GM19328 (cell line): Measurements from ENCODE around the gene ARHGAP29.

Source experiments
- ATAC-seq: cut with Tn5 transposase; IDR thresholded peaks from one replicate; pipeline ENCODE4 v1.9.1; 2021; ENCODE audit warnings: mild to moderate bottlenecking, moderate library complexity; ENCODE audit not compliant: unreplicated experiment

Gene ARHGAP29, protein sequence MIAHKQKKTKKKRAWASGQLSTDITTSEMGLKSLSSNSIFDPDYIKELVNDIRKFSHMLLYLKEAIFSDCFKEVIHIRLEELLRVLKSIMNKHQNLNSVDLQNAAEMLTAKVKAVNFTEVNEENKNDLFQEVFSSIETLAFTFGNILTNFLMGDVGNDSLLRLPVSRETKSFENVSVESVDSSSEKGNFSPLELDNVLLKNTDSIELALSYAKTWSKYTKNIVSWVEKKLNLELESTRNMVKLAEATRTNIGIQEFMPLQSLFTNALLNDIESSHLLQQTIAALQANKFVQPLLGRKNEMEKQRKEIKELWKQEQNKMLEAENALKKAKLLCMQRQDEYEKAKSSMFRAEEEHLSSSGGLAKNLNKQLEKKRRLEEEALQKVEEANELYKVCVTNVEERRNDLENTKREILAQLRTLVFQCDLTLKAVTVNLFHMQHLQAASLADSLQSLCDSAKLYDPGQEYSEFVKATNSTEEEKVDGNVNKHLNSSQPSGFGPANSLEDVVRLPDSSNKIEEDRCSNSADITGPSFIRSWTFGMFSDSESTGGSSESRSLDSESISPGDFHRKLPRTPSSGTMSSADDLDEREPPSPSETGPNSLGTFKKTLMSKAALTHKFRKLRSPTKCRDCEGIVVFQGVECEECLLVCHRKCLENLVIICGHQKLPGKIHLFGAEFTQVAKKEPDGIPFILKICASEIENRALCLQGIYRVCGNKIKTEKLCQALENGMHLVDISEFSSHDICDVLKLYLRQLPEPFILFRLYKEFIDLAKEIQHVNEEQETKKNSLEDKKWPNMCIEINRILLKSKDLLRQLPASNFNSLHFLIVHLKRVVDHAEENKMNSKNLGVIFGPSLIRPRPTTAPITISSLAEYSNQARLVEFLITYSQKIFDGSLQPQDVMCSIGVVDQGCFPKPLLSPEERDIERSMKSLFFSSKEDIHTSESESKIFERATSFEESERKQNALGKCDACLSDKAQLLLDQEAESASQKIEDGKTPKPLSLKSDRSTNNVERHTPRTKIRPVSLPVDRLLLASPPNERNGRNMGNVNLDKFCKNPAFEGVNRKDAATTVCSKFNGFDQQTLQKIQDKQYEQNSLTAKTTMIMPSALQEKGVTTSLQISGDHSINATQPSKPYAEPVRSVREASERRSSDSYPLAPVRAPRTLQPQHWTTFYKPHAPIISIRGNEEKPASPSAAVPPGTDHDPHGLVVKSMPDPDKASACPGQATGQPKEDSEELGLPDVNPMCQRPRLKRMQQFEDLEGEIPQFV

DNA sequence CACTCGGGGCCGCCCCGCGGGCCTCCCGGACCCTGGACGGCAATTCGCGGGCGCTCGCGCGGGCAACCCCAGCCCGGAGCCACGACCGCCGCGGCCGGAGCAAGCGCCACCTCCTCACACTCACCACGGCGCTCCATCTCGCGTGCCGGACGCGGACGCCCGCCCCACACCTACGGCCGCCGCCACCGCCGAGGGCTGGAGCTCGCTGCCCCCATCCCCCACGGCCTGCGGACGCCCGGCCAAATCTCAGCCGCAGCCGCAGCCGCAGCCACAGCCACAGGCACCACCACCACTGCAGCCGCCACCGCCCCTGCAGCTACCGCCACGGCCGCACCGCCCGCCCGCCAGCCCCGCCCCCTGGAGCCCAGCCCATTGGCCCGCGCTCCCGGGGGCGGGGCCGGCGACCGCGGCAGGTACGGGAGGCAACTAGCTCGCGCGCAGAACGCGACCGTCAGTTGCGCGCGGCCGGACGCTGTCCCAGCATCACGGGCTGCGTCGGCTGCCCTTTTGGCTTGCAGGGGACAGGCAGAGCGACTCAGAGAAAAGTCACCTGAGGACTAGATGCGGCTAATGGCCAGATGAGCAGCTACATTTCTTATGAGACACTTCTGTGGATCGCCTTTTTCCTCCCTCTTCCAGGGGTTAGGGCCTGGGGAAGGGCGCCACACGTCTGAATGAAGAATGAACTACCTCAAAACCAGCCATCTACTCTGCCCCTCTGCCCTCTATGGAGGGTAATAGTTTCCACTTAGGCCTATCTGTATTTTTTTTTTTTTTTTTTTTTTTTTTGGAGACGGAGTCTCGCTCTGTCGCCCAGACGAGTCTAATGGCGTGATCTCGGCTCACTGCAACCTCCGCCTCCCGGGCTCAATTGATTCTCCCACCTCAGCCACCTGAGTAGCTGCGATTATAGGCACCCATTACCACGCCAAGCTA, at the start of gene ARHGAP29:
Gene ARHGAP29, minus strand, starts transcription at position 294 of the 936 bp plus-strand sequence. CDS start 5,973 bp downstream, outside the sequence.
- peak; percentile 65 for ATAC-seq

- no peak for ATAC-seq
Observed at GRCh38 chr1:94286864-94287437, 49.6 kb upstream of the ARHGAP29 start.

- no peak for ATAC-seq
Observed at GRCh38 chr1:94285031-94285654, 47.8 kb upstream of the ARHGAP29 start.

DNA sequence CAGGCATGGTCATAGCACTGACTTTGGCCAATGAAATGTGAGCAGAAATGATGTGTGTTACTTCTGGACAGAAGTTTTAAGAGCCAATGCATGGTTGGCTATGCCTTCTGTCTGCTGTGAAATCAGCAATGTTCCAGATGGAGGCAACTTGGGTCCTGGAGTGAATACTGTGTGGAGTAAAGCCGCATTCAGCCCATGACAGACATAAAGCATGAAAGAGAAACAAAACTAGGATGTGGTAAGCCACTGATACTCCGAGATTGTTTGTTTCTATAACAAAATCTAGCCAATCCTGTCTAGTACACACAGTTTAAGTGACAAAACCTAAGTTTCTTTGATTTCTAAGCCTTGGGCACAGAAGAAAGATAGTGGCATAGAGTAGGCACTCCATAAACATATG, 47.1 kb upstream of the ARHGAP29 start:
- peak; percentile 51 for ATAC-seq

GRCh38 chr1:94283462-94283861, 46.1 kb upstream of the ARHGAP29 start:
- ATAC-seq: no peak

GRCh38 chr1:94282143-94282711, 44.8 kb upstream of the ARHGAP29 start:
- no peak for ATAC-seq

- ATAC-seq: no peak
Observed at GRCh38 chr1:94281361-94282142, 44.2 kb upstream of the ARHGAP29 start.

- ATAC-seq: no peak
Observed at GRCh38 chr1:94280541-94280940, 43.2 kb upstream of the ARHGAP29 start.

DNA sequence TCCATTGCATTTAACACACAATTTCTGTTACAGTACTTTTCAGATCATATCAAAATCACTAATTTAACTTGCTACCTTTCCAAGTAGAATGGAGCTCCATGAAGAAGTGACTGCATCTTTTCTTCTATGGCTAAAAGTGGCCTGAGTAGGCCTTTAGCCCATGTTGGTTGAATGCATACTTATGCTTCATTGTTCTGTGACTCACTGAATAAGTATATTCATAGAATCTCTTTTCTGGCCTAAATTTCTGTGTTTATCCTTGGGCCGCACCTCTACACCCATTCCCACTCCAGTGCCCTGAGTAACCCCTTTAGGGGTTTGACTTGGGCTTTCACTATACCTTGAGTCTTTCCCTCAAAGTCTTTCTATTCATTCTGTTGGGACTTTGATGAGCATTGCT, 42.1 kb upstream of the ARHGAP29 start:
- ATAC-seq: no peak

GRCh38 chr1:94279038-94279437, 41.7 kb upstream of the ARHGAP29 start:
- no peak for ATAC-seq

- no peak for ATAC-seq
Observed at GRCh38 chr1:94276988-94277434, 39.6 kb upstream of the ARHGAP29 start.

DNA sequence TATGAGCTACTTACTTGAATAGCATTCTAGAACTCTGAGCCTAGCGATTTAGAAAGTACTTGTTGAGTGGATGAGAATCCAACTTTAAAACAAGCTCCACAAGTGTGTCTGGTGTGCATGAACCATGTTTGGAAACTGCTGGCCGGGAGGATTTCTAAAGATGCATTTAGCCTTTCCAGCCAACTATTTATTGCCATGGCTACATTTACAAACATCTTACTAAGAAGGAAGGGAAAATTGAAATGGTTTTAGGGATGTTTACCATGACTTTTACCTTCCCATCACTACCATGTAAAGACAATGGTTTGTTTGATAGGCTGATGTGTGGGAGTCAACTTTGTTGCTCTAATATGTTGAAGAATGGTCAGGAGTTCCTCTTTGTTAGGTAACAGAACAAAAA, 37.7 kb upstream of the ARHGAP29 start:
- ATAC-seq: no peak

DNA sequence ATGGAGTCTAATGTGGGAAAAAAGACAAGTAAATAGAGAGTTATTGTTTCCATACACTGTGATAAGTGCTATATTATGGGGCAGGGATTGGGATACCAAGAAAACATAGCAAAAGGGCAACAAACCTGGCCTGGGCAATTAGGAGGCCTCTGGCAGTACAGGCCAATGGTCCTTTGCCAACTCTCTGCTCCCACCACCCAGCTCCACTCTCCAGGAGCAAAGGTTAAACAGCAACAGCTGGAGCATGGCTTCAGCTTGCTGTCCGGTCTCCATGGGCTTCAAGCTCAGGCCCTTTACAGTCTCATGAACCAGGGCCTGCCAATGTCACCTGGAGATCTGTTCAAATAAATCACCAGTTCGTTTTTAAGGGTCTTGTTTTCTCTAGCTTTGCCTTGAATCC, 37.2 kb upstream of the ARHGAP29 start:
- ATAC-seq: no peak

- ATAC-seq: no peak
Observed at GRCh38 chr1:94273111-94273510, 35.7 kb upstream of the ARHGAP29 start.

GRCh38 chr1:94272388-94272787, 35.0 kb upstream of the ARHGAP29 start:
- ATAC-seq: no peak

DNA sequence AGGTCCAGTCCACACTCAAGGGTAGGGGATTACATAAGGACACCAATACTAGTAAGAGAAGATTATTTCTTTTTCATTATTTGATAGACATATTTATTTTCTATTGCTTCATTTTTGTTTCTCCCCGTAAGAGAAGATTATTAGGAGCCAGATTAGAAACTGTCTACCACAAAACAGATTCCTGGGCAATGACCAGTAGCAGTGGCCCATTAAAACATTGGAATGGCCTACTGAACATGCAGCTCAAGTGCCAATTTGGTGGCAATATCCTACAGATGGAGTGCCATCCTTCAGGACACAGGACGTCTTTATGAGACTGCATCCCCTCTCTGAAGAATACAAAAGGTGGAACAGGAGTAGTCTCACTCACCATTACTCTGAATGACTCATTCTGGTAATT, 34.0 kb upstream of the ARHGAP29 start:
- no peak for ATAC-seq

DNA sequence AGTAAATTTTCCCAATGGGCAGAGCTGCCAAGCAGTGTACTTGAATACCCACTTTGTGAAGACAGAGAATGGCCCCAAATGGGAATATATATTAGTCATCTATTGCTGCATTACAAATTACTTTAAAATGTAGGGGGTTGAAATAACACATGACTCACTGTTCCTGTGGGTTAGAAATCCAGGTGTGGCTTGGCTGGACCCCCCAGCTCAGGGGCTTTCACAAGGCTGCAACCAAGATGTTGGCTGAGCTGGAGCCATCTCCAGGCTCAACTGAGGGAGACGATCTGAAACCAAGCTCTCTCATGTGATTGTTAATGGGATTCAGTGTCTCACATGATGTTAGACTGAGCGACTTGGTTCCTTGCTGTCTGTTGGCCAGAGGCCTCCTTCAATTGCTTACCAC, 33.4 kb upstream of the ARHGAP29 start:
- no peak for ATAC-seq

DNA sequence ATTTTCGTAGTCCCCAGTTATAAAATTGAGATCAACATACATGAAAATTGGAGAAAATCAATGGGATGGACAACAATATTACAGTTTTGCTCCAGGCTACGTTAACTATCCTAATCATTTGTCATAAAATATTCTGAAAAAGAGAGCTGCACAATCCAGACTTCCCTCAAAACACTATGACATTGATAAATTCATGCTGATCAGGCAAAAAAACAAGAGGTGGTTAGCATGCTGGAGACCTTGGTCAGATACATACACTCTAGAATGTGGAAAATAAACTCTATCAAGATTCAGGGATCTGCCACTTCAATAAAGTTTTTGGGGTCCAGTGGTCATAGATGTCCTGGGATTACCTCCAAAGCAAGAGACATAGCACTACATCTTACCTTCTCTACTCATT, 32.5 kb upstream of the ARHGAP29 start:
- ATAC-seq: no peak
